ENCODE data around the gene QSOX2. TPM values are rescaled to one million over a fixed set of nuclear protein-coding genes. Genes with fewer than 3 reads are reported as not detected.

QSOX2 gene
- total RNA-seq, 1 experiment from 2014 or later = 19.3 TPM

DNA sequence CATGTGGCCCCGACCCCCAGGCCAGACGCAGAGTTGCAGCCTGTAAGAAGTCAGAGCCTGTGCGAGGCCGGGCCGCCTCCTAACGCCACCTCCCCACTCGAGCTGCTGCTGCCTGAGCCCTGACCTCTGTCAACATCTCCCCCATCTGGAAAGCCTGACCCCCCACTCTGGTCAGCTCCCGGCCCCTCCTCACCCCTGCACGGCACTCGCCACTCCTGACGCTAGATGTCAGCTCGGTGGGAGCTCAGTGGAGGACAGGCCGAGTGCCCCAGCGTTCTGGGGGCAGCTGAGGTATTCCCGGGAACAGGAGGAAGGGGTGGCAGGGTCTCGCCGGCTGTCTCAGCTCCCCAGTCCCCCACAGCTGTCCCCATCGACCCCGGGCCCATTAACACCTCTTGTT is 60.5 kb downstream of the QSOX2 start:
- DNase-seq (ENCODE audit: low read depth in 1 of 2, low spot score in 2 of 2) = no peak
- Histone ChIP-seq H3K36me3 (no peaks in the 10 kb centered on the region), H3K9me3 (replicated peaks) (no peaks in the 10 kb centered on the region), H3K4me1 (replicated peaks) (no peaks in the 10 kb centered on the region), H3K27ac (no peak overlapping the region), H3K27me3 (replicated peaks) (peaks cover 23% of the 10 kb centered on the region), H3K4me3 (no peak overlapping the region)

DNA sequence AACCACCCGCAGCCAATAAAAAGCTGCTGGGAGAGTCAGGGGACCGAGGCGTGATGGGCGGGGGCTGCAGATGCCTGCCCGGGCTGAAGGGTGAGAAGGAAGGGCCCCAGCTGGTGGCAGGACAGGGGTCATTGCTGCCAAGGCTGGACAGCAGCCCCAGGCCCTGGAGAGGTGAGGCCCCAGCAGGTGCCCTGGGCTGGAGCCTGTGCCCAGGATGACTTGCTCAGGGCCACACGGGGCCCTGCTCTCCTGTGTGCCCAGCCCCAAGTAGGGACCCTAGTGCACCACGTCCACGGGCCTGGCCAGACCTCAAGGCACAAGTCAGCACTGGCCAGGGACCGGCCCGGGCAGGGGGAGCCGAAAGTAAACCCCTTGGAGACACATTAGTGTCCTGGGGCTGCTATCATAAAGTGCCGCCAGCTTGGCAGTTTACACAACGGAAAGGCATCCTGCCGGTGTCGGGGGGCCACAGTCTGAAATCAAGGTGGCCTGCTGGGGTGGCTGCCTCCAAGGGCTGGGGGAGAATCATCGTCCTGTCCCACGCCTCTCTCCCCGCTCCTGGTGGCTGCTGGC is 62.7 kb downstream of the QSOX2 start:
- H3K27me3 ChIP-seq (replicated peaks) = peaks cover 39% of the 10 kb centered on the region

DNA sequence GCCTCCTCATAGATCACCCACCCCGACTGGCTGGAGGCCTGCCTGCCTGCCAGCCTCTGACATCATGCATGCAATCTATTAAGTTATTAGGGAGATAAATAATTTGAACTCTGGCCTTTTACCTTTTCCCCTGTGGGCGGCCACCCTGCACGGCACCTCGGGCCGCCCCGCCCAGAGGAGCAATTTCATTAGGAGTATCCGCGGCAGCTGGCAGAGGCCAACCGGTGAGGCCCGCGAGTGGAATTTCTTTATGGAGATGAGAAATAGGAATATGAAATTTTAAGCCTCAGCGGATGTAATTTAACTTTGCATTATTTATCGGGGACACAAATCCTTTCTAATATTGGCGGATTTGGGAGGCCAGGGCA is 63.2 kb downstream of the QSOX2 start:
- Histone ChIP-seq H3K36me3 (no peaks in the 10 kb centered on the region), H3K4me3 (no peak overlapping the region), H3K4me1 (replicated peaks) (no peaks in the 10 kb centered on the region), H3K27ac (no peak overlapping the region), H3K27me3 (replicated peaks) (peaks cover 37% of the 10 kb centered on the region), H3K9me3 (replicated peaks) (no peaks in the 10 kb centered on the region)
- DNase-seq (ENCODE audit: low read depth in 1 of 2, low spot score in 2 of 2) = no peak

More for the DNA sequence above, 62.7 kb downstream of the QSOX2 start:
- Histone ChIP-seq H3K4me3 (no peak overlapping the region), H3K9me3 (replicated peaks) (no peaks in the 10 kb centered on the region), H3K27ac (no peak overlapping the region), H3K36me3 (no peaks in the 10 kb centered on the region), H3K4me1 (replicated peaks) (no peaks in the 10 kb centered on the region)
- DNase-seq (ENCODE audit: low read depth in 1 of 2, low spot score in 2 of 2) = no peak

DNA sequence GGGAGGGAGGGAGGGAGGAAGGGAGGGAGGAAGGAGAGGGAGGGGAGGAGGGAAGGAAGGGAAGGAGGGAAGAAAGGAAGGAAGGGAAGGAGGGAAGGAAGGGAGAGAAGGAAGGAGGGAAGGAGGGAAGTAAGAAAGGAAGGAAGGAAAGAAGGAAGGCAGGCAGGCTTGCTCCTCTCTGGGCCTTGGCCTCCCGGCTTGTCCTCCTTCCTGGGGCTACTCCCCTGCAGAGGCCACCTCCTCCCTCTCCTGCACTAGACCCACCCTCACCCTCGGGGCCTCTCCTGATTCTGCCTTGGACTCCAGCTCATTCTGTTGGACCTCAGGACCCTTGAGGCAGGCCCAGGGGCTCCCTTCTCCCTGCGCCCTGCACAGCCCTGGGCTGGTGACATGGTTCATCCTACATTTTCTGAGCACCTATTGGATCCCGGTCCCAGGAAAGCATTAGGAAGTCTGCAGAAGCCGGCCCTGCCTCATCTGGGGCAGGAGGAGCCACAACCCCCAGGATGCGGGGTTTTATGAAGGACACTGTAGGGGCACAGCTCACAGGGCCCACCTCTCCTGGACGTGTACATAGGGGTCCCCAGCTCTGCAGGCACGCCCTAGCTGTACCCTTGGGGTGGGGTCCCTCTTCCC is 63.7 kb downstream of the QSOX2 start:
- Histone ChIP-seq H3K4me1 (replicated peaks) (no peaks in the 10 kb centered on the region), H3K27ac (no peak overlapping the region), H3K4me3 (no peak overlapping the region), H3K36me3 (no peaks in the 10 kb centered on the region), H3K9me3 (replicated peaks) (no peaks in the 10 kb centered on the region), H3K27me3 (replicated peaks) (peaks cover 33% of the 10 kb centered on the region)
- no peak for DNase-seq (ENCODE audit: low read depth in 1 of 2, low spot score in 2 of 2)

DNA sequence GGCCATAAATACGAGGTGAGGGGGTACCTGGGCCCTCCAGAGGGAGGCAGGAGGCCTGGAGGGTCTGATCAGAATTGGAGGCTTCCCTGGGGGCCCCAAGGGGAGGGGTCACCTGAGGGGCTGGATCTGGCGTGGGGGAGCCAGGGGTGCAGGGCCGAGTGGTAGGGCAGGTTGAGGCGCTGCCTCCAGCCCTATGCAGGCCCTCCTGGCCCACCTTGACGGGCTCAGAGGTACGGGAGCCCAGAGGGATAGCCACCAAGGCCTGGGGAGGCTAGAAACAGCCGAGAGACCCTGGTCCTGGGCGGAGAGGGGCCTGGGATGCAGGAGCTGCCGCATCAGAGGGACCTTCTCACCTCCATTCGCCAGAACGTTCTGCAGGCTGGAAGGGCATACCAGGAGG is 65.0 kb downstream of the QSOX2 start:
- Histone ChIP-seq H3K36me3 (no peaks in the 10 kb centered on the region), H3K4me1 (replicated peaks) (no peaks in the 10 kb centered on the region), H3K4me3 (no peak overlapping the region), H3K27ac (no peak overlapping the region), H3K9me3 (replicated peaks) (no peaks in the 10 kb centered on the region), H3K27me3 (replicated peaks) (peaks cover 33% of the 10 kb centered on the region)
- no peak for DNase-seq (ENCODE audit: low read depth in 1 of 2, low spot score in 2 of 2)

DNA sequence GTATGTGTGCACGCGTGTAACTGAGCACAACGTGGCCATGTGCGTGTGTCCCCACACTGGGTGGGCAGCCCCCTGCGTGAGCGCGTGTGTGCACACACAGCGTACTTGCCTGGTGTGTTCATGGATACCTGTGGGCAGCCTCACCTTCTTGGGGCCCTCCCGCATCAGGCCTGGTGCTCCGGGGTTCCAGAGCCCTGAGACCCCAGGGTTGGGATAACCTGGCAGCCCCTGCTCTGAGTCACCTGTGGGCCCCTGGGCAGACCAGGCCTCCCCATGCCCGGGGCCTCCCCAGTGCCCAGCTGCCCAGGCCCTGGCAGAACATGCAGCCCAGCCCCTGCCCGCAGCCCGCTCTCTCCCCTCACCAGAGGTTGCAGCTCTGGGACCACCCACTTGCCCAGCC is 65.9 kb downstream of the QSOX2 start:
- no peaks in the 10 kb centered on the region for H3K9me3 ChIP-seq (replicated peaks)
- no peak overlapping the region for H3K4me3 ChIP-seq
- no peaks in the 10 kb centered on the region for H3K36me3 ChIP-seq
- H3K4me1 ChIP-seq (replicated peaks) = no peaks in the 10 kb centered on the region
- H3K27me3 ChIP-seq (replicated peaks) = peaks cover 32% of the 10 kb centered on the region
- no peak overlapping the region for H3K27ac ChIP-seq
- DNase-seq (ENCODE audit: low read depth in 1 of 2, low spot score in 2 of 2) = no peak

DNA sequence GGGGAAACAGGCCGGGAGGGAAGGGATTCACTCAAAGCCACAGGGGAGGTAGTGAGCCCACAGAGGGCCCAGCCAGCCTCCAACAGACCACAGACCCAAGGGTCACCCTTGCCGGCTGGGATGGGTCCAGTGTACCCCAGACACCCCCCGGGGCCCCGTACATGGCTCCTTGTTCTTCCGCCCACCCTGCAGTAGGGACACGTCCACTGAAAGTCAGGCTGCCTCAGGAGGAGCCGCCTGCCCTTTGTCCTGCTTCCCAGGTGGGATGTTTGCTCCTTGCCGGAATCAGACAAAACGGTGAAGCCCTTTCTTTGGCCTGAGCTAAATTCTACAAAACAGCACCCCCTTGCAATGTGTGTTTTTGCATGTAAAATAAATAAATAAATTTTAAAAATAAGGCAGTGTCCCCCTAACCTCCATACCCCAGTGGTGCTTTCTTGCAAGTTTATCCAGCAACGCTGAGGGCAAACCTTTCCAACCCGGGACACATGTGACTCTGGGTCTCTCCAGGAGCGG is 66.5 kb downstream of the QSOX2 start:
- no peak overlapping the region for H3K27ac ChIP-seq
- no peaks in the 10 kb centered on the region for H3K4me1 ChIP-seq (replicated peaks)
- no peaks in the 10 kb centered on the region for H3K9me3 ChIP-seq (replicated peaks)
- H3K36me3 ChIP-seq = no peaks in the 10 kb centered on the region
- peaks cover 28% of the 10 kb centered on the region for H3K27me3 ChIP-seq (replicated peaks)
- H3K4me3 ChIP-seq = no peak overlapping the region
- no peak for DNase-seq (ENCODE audit: low read depth in 1 of 2, low spot score in 2 of 2)

DNA sequence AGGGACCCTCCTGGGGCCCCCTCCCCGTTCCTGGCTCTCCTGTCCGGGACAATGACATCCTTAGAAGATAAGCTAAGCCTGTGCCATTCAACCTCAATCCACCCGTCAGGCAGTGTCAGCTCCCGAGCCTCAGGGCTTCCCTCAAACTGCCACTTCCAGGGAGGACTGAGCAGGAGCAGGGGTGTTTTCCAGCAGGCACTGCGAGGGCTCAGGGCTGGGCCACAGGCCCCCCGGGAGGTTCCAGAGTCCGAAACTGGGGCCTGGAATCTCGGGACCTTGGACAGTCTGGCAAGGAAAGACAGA is 66.9 kb downstream of the QSOX2 start:
- Histone ChIP-seq H3K4me1 (replicated peaks) (no peaks in the 10 kb centered on the region), H3K27me3 (replicated peaks) (peaks cover 27% of the 10 kb centered on the region), H3K4me3 (no peak overlapping the region), H3K27ac (no peak overlapping the region), H3K9me3 (replicated peaks) (no peaks in the 10 kb centered on the region), H3K36me3 (no peaks in the 10 kb centered on the region)
- DNase-seq (ENCODE audit: low read depth in 1 of 2, low spot score in 2 of 2) = no peak

DNA sequence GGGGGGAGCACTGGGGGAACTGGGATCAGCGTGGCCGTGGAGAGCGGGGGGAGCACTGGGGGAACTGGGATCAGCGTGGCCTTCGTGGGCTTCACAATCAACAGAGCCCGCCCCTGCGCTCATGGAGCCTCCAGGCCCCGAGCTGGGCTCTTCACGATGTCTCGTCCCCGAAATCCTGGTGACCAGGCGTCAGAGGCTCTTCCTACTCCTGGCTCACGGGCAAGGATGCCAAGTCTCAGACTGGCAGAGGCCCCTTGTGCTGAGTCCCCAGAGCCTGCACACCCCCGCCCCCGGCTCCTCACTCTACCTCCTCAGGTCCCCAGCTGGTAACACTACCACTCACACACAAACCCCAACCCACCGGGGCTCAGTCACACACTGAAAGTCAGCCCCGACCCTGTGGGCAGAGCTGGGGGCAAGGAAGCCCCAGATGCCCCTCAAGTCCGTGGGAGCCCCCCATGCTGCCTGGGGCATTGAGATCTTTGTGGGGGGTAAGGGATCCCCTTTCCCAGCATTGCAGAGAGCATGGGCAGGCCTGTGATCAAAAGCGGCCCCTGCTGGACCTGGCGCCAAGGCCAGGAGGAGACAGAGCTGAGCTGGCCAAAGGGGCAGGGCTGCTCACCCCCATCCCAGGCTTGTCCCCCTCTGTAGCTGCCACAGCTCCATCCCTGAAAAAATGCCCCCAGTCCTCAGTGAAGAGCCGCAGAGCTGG is 67.4 kb downstream of the QSOX2 start:
- Histone ChIP-seq H3K4me1 (replicated peaks) (no peaks in the 10 kb centered on the region), H3K9me3 (replicated peaks) (no peaks in the 10 kb centered on the region), H3K27ac (no peak overlapping the region), H3K4me3 (no peak overlapping the region), H3K27me3 (replicated peaks) (peaks cover 22% of the 10 kb centered on the region), H3K36me3 (no peaks in the 10 kb centered on the region)
- no peak for DNase-seq (ENCODE audit: low read depth in 1 of 2, low spot score in 2 of 2)

DNA sequence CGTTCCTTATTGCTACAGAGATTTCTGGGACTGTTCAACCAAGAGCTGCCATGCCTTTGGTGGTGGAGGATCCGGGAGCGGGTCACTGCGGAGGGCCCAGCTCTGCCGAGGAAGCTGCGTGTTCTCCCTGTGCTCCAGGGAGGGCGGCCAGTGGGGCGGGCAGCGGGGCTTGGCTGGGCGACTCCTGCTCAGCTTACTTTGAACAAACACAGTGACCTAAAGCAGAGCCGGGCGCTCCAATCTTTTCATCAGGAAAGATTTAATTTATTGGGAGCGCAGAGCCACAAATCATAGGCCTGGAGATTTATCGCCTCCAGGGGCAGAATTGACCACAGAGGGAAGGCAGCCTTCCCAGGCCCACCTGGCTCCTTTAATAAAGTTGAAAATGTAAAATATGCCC is 68.4 kb downstream of the QSOX2 start:
- no peak for DNase-seq (ENCODE audit: low read depth in 1 of 2, low spot score in 2 of 2)
- Histone ChIP-seq H3K27me3 (replicated peaks) (peaks cover 22% of the 10 kb centered on the region), H3K4me3 (no peak overlapping the region), H3K36me3 (no peaks in the 10 kb centered on the region), H3K9me3 (replicated peaks) (no peaks in the 10 kb centered on the region), H3K4me1 (replicated peaks) (no peaks in the 10 kb centered on the region), H3K27ac (no peak overlapping the region)

DNA sequence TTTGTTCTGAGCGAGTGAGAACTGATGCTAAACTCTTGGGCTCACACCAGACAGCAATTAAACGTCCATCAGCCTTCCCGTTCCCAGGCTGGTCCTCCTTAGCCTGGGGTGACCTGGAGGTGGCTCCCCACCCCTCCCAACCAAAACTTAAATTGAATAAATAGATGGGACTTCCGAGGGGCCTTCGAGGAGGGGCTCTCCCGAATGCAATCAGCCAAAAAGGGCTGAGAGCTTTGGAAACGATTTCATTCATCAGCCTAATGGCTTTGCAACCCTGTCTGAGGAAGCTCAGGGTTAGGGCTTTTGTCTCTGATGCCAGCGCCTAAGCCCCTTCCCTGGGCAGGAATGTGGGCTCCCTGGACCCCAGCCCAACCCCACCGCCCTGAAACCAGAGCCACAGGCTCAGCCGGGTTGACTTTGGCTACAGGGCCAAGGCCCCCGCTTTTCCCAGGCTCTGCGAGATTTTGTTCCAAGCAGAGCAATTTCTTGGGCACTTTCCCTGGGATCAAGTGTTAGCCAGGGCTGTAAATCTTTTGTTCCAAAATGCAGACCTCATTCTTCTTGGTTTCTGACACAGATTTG is 69.9 kb downstream of the QSOX2 start:
- Histone ChIP-seq H3K27ac (no peak overlapping the region), H3K27me3 (replicated peaks) (peaks cover 30% of the 10 kb centered on the region), H3K9me3 (replicated peaks) (no peaks in the 10 kb centered on the region), H3K4me3 (no peak overlapping the region), H3K36me3 (no peaks in the 10 kb centered on the region), H3K4me1 (replicated peaks) (no peaks in the 10 kb centered on the region)
- DNase-seq (ENCODE audit: low read depth in 1 of 2, low spot score in 2 of 2) = no peak

DNA sequence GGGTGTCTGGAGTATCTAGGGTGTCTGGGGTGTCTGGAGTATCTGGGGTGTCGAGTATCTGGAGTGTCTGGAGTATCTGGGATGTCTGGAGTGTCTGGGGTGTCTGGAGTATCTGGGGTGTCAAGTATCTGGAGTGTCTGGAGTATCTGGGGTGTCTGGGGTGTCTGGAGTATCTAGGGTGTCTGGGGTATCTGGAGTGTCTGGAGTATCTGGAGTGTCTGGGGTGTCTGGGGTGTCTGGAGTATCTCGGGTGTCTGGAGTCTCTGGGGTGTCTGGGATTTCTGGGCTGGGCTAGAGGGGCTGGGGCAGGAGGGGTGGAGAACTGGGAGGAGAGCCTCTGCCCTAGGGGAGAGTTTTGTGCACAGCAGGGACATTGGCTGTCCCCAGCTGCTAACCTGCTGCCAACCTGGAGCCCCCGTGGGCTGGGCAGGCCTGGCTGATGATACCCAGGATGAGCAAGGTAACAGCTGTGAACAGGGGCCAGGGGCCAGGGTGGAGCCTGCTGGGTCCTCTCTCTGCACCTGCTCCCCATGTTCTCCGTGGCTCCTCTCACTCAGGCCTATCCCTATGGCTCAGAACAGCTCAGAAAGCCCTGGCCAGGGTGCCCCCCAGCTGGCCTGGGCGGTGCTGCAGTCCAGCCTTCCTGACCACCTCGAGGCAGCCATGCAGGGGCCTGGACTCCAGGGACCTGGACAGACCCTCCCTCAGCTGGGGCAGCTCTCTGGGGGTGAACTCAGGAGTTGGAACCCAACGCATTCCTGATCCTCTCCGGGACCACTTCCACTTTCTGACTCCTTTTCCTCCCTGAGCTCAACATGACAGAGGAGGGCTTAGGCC is 70.6 kb downstream of the QSOX2 start:
- peaks cover 27% of the 10 kb centered on the region for H3K27me3 ChIP-seq (replicated peaks)

DNA sequence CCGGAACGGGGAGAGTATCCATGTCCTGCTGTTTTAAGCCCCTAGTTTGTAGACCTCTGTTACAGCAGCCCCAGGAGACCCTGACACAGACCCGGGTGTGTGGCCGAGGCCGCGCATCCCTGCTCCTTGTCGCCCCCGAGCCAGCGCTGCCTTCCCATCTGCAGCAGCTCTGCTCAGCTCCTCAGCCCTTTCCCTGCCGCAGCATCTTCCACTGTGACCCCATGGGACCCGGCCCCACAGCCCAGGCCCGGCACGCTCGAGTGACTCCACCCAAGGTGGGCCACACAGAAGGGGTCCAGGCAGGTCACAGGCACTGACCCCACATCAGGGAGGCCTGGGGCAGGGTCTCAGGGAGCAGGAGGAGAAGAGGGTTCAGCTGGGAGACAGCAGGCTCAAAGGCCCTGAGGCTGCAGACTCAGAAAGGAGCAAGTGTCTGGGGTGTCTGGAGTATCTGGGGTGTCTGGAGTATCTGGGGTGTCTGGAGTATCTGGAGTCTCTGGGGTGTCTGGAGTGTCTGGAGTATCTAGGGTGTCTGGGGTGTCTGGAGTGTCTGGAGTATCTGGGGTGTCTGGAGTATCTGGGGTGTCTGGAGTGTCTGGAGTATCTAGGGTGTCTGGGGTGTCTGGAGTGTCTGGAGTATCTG is 71.8 kb downstream of the QSOX2 start:
- H3K27me3 ChIP-seq (replicated peaks) = peaks cover 16% of the 10 kb centered on the region
- no peak for DNase-seq (ENCODE audit: low read depth in 1 of 2, low spot score in 2 of 2)
- H3K27ac ChIP-seq = no peak overlapping the region
- no peaks in the 10 kb centered on the region for H3K4me1 ChIP-seq (replicated peaks)
- no peak overlapping the region for H3K4me3 ChIP-seq
- H3K9me3 ChIP-seq (replicated peaks) = no peaks in the 10 kb centered on the region
- H3K36me3 ChIP-seq = no peaks in the 10 kb centered on the region

More for the DNA sequence above, 70.6 kb downstream of the QSOX2 start:
- Histone ChIP-seq H3K4me1 (replicated peaks) (no peaks in the 10 kb centered on the region), H3K9me3 (replicated peaks) (no peaks in the 10 kb centered on the region), H3K36me3 (no peaks in the 10 kb centered on the region), H3K27ac (no peak overlapping the region), H3K4me3 (no peak overlapping the region)
- no peak for DNase-seq (ENCODE audit: low read depth in 1 of 2, low spot score in 2 of 2)
